IMR-90 (cell line): ENCODE results near the gene CDK13. TPM values are rescaled to one million over a fixed set of nuclear protein-coding genes. Genes with fewer than 3 reads are reported as not detected.
"Not testable (repeated sequence)": the region's sequence is repeated elsewhere in the genome, so short reads cannot be mapped to it uniquely, and the experiment has no call there.

ENCODE experiments used
- ATAC-seq: fragments of 200-7000 bp; cut with Tn5 transposase; 2 replicates; pipeline ENCODE4 v1.9.1; 2020; ENCODE audit warnings: low read depth, mild to moderate bottlenecking, moderate library complexity
- BruUV-seq: library from RNA; stranded (reverse); fragments of 400-500 nt; replicated peaks from 2 replicates; lab custom pipeline; 2021; lab: Mats Ljungman, UMichigan
- CTCF ChIA-PET: fragments of 300-600 bp; formaldehyde crosslinking; extraction: SDS; loops from one replicate; lab custom pipeline; 2021; ENCODE audit warnings: antibody characterized with exemption; lab: Yijun Ruan, JAX
- POLR2A ChIA-PET: fragments of 300-600 bp; sonication (Branson Sonifier 250); formaldehyde crosslinking; loops from one replicate; lab custom pipeline; 2022; ENCODE audit warnings: antibody characterized with exemption; ENCODE audit not compliant: unreplicated experiment; lab: Charles Lee
- DNase-seq: peaks from one replicate; pipeline ENCODE4 v3.0.0; 2013
- H2AFZ ChIP-seq: replicated peaks from 2 replicates; pipeline ENCODE3; 2013; ENCODE audit warnings: low read length, mild to moderate bottlenecking; ENCODE audit not compliant: poor library complexity
- H2AK5ac ChIP-seq: 2 replicates; pipeline ENCODE4 v1.6.1; 2013; ENCODE audit warnings: low read depth, low read length, inconsistent platforms
- H2AK9ac ChIP-seq: replicated peaks from 2 replicates; pipeline ENCODE3; 2013; ENCODE audit warnings: mild to moderate bottlenecking, low read depth, low read length, moderate library complexity; ENCODE audit not compliant: poor library complexity
- H2BK120ac ChIP-seq: 2 replicates; pipeline ENCODE4 v1.6.1; 2013; ENCODE audit warnings: low read depth, low read length, inconsistent platforms
- H2BK15ac ChIP-seq: 3 replicates; pipeline ENCODE4 v1.6.1; 2013; ENCODE audit warnings: low read depth, low read length, inconsistent platforms
- H2BK20ac ChIP-seq: 2 replicates; pipeline ENCODE4 v1.6.1; 2013; ENCODE audit warnings: low read depth, mild to moderate bottlenecking, inconsistent platforms, low read length, moderate library complexity
- H2BK5ac ChIP-seq: 2 replicates; pipeline ENCODE4 v1.6.1; 2013; ENCODE audit warnings: mild to moderate bottlenecking, low read depth, low read length, inconsistent platforms; ENCODE audit not compliant: poor library complexity, severe bottlenecking
- H3K14ac ChIP-seq: replicated peaks from 2 replicates; pipeline ENCODE4 v1.6.1; 2013; ENCODE audit warnings: low read depth, low read length, inconsistent platforms
- H3K18ac ChIP-seq: 2 replicates; pipeline ENCODE4 v1.6.1; 2013; ENCODE audit warnings: low read depth, low read length, control low read depth
- H3K23ac ChIP-seq: 2 replicates; pipeline ENCODE4 v1.6.1; 2013; ENCODE audit warnings: low read depth, low read length, inconsistent platforms
- H3K27ac ChIP-seq: 2 replicates; pipeline ENCODE4 v1.5.1; 2013; ENCODE audit warnings: mild to moderate bottlenecking, control low read depth, low read length; ENCODE audit not compliant: insufficient read depth
- H3K27me3 ChIP-seq: 2 replicates; pipeline ENCODE4 v1.6.1; 2013; ENCODE audit warnings: low read length; ENCODE audit not compliant: control insufficient read depth, insufficient read depth
- H3K36me3 ChIP-seq: 2 replicates; pipeline ENCODE4 v1.6.1; 2013; ENCODE audit warnings: low read length, mixed read lengths; ENCODE audit not compliant: control insufficient read depth, insufficient read depth
- H3K4ac ChIP-seq: 2 replicates; pipeline ENCODE4 v1.6.1; 2013; ENCODE audit warnings: low read depth, low read length, inconsistent platforms
- H3K4me1 ChIP-seq: 2 replicates; pipeline ENCODE4 v1.6.1; 2013; ENCODE audit warnings: low read length, mixed read lengths; ENCODE audit not compliant: control insufficient read depth, insufficient read depth
- H3K4me2 ChIP-seq: 2 replicates; pipeline ENCODE4 v1.6.1; 2013; ENCODE audit warnings: low read depth, mild to moderate bottlenecking, control low read depth, low read length, moderate library complexity
- H3K4me3 ChIP-seq: 2 replicates; pipeline ENCODE4 v1.5.1; 2013; ENCODE audit warnings: low read depth, mild to moderate bottlenecking, control low read depth, low read length, moderate library complexity; ENCODE audit not compliant: insufficient read depth
- H3K56ac ChIP-seq: 2 replicates; pipeline ENCODE4 v1.6.1; 2013; ENCODE audit warnings: low read length, inconsistent platforms; ENCODE audit not compliant: insufficient read depth; ENCODE audit errors: extremely low read depth
- H3K79me1 ChIP-seq, 2 experiments: 2 replicates each; pipeline ENCODE4 v1.6.1; 2013; ENCODE audit warnings: low read length in 2 of 2, inconsistent platforms in 1 of 2, low read depth in 1 of 2
- H3K9ac ChIP-seq: 2 replicates; pipeline ENCODE4 v1.6.1; 2013; ENCODE audit warnings: low read depth, low read length, control low read depth
- H3K9me1 ChIP-seq: 2 replicates; pipeline ENCODE4 v1.6.1; 2013; ENCODE audit warnings: low read length, inconsistent platforms; ENCODE audit not compliant: insufficient read depth
- H3K9me3 ChIP-seq: 2 replicates; pipeline ENCODE4 v1.6.1; 2013; ENCODE audit warnings: low read length; ENCODE audit not compliant: control insufficient read depth, insufficient read depth
- H4K20me1 ChIP-seq: 2 replicates; pipeline ENCODE4 v1.6.1; 2013; ENCODE audit warnings: low read length, inconsistent platforms; ENCODE audit not compliant: insufficient read depth
- H4K5ac ChIP-seq: 2 replicates; pipeline ENCODE4 v1.6.1; 2013; ENCODE audit warnings: mild to moderate bottlenecking, low read depth, low read length, control low read depth
- H4K8ac ChIP-seq, 2 experiments: 2 replicates each; pipeline ENCODE4 v1.6.1; 2013; ENCODE audit warnings: low read depth in 2 of 2, low read length in 2 of 2, control low read depth in 1 of 2, inconsistent platforms in 1 of 2
- H4K91ac ChIP-seq: 2 replicates; pipeline ENCODE4 v1.6.1; 2013; ENCODE audit warnings: low read depth, low read length, inconsistent platforms; ENCODE audit not compliant: insufficient read depth
- BHLHE40 ChIP-seq: fragments of 150-350 bp; IDR thresholded peaks from 2 replicates; pipeline ENCODE4 v1.6.1; 2016; ENCODE audit warnings: mild to moderate bottlenecking, low read depth, low read length
- FOS ChIP-seq: fragments of 150-350 bp; IDR thresholded peaks from 2 replicates; pipeline ENCODE4 v1.6.1; 2016; ENCODE audit warnings: low read depth, low read length
- RAD21 ChIP-seq: IDR thresholded peaks from 2 replicates; pipeline ENCODE4 v1.6.1; 2012; ENCODE audit warnings: low read length, improper control_type of control experiment
- WGBS, 2 experiments: methylation state at CpG; one replicate each; pipeline versions ENCODE4 v1.1.5 to v1.1.7; 2013; ENCODE audit warnings: missing lambda C conversion rate in 2 of 2; ENCODE audit not compliant: insufficient read length in 1 of 2; ENCODE audit errors: extremely low coverage in 2 of 2; 5-methylcytosine and 5-hydroxymethylcytosine counted together
- dilution Hi-C: fragments of 300-500 bp; cut with HindIII; formaldehyde crosslinking; loops from one replicate; pipeline ENCODE4 v1.14.3; 2018; ENCODE audit warnings: low sequenced_read_pairs; ENCODE audit not compliant: unreplicated experiment
- in situ Hi-C: fragments of 300-500 bp; cut with MboI; formaldehyde crosslinking; loops from 3 replicates; pipeline ENCODE4 v1.14.3; 2019; ENCODE audit warnings: low sequenced_read_pairs, inconsistent platforms, mixed read lengths
- intact Hi-C: fragments of 100-400 bp; cut with micrococcal nuclease; formaldehyde crosslinking; loops from 2 replicates; pipeline ENCODE4 v1.10.0; 2022
- polyA plus RNA-seq, 3 experiments: library from polyadenylated mRNA; depleted of rRNA; stranded (reverse); fragments of >200 nt; gene quantifications; 2 replicates each; pipeline ENCODE4 v1.2.3, GENCODE V29; 2012; ENCODE audit warnings: low replicate concordance in 1 of 3
- total RNA-seq: library from RNA; depleted of rRNA; stranded (reverse); fragments of >200 nt; gene quantifications from 2 replicates; pipeline ENCODE4 v1.2.3, GENCODE V29; 2012

Gene CDK13
- total and polyA plus RNA-seq, 2 of the 4 experiments (the other 2 are of a cell fraction), result 20.1 to 50.4 TPM

- Histone ChIP-seq H4K5ac (no peak overlapping the region), H3K9me3 (no peaks in the 10 kb centered on the region), H2BK5ac (no peak overlapping the region), H2AK9ac (no peak overlapping the region), H3K79me1 (no peaks in the 10 kb centered on the region), H4K20me1 (no peaks in the 10 kb centered on the region), H3K23ac (no peak overlapping the region), H3K27me3 (no peaks in the 10 kb centered on the region), H3K27ac (no peak overlapping the region), H2AK5ac (no peak overlapping the region), H2BK120ac (no peak overlapping the region), H3K9ac (no peak overlapping the region), H4K91ac (no peak overlapping the region), H3K4me1 (no peaks in the 10 kb centered on the region), H4K8ac (no peak overlapping the region), H3K4me3 (no peak overlapping the region), H3K18ac (no peak overlapping the region), H3K4ac (no peak overlapping the region), H3K9me1 (no peaks in the 10 kb centered on the region), H3K56ac (no peak overlapping the region), H2AFZ (no peak overlapping the region), H2BK15ac (no peak overlapping the region), H3K4me2 (no peak overlapping the region), H2BK20ac (no peak overlapping the region), H3K36me3 (no peaks in the 10 kb centered on the region), H3K14ac (no peak overlapping the region)
- ChIA-PET CTCF (no interaction called here), POLR2A (no interaction called here)
- in situ Hi-C loops, result no loop called here
- ATAC-seq (no peak), DNase-seq (no peak)
- TF ChIP-seq RAD21, result no peak
- no peak for TF ChIP-seq FOS
- no peak for TF ChIP-seq BHLHE40
- BruUV-seq, result no TSS peak
- intact Hi-C loops, result no loop called here
- dilution Hi-C loops, result no loop called here
- WGBS, 2 experiments, result 100% methylated on average over 1 of the region's 19 CpGs; no CpG with 5 or more reads in 1 of the 2 experiments
Measured at GRCh38 chr7:40147371-40148246, 197.6 kb downstream of the CDK13 start.

- H2BK15ac ChIP-seq, H2BK5ac ChIP-seq, intact Hi-C loops, H2BK120ac ChIP-seq, DNase-seq, H3K9me3 ChIP-seq, dilution Hi-C loops, H2AK5ac ChIP-seq, CTCF ChIA-PET, in situ Hi-C loops, H3K9me1 ChIP-seq, H2BK20ac ChIP-seq, H3K27me3 ChIP-seq, H4K91ac ChIP-seq, H3K79me1 ChIP-seq, ATAC-seq, BruUV-seq, H3K4me3 ChIP-seq, H4K20me1 ChIP-seq, H3K18ac ChIP-seq, H2AFZ ChIP-seq, H3K4me2 ChIP-seq, POLR2A ChIA-PET, H3K27ac ChIP-seq, H3K4ac ChIP-seq, H3K4me1 ChIP-seq, H2AK9ac ChIP-seq, H4K5ac ChIP-seq, H3K36me3 ChIP-seq, H4K8ac ChIP-seq, H3K23ac ChIP-seq, H3K9ac ChIP-seq, H3K14ac ChIP-seq, H3K56ac ChIP-seq: not testable (repeated sequence)
- WGBS, 2 experiments, result 97% methylated on average over 4 of the region's 7 CpGs; no CpG with 5 or more reads in 1 of the 2 experiments
Measured at GRCh38 chr7:40148247-40148580, 198.2 kb downstream of the CDK13 start.
